Measurements from ENCODE around the gene C10orf95. TPM values are rescaled to one million over a fixed set of nuclear protein-coding genes. Genes with fewer than 3 reads are reported as not detected.

Gene C10orf95
- total and polyA plus RNA-seq, 8 donors = 0.46 to 8.0 (median 0.57) TPM; not detected in 4

DNA sequence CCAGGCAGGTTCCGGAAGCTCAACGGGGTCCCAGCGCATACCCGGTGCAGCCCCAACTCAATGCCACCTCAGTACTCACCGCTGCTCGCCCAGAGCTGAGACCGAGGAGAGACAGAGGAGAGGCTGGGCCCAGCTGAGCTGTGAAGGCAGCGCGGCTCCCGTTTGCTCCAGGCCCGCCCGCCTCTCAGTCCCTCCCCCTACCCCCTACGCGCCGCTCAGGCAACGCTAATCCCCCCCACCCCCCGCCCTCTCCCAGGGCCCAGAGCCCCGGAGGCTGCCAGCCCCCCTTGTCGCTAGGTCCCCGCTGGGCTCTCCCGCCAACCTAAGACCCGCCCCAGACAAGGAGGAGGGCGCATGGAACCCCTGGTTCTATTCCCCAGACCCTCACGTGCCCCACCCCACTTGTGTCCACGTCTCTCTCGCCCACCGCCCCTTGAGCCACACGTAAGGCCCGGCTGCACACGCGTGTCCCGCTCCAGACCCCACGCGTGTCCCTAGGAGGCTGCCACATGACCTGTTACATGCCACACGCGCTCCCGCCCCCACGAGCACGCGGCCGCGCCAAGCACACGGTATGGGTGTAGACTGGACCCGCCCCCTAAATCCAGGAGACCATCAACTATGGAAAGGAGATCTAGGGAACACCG lies 32.6 kb downstream of the C10orf95 start, which contains the start of gene PSD:
TSS of gene PSD (minus strand) at position 164 of the 647 bp plus-strand sequence. CDS start 1,747 bp downstream, outside the sequence.
- intact Hi-C loops (cut with DNase I; ENCODE audit: low total_unique reads) = no loop called here
- Histone ChIP-seq H3K4me1 (peaks cover 32 to 45% (median 45%) of the 10 kb centered on the region in 4 donors), H3K27me3 (peaks cover 9 to 59% (median 49%) of the 10 kb centered on the region in 3 donors), H3K9me3 (no peaks in the 10 kb centered on the region), H3K36me3 (peaks cover 0 to 8% (median 7%) of the 10 kb centered on the region in 4 donors), H3K27ac (peak within 1 kb of the TSS in 4 of 5 donors; percentile 93 to 98 (median 94)), H3K4me3 (peak within 1 kb of the TSS; percentile 79 to 96 (median 91))
- no peak for TF ChIP-seq EP300 (IDR thresholded peaks at IDR 0.05)
- no peak for TF ChIP-seq POLR2AphosphoS5 (IDR thresholded peaks at IDR 0.05)
- TF ChIP-seq POLR2A (IDR thresholded peaks at IDR 0.05) = no peak
- TF ChIP-seq, protein P1, sequence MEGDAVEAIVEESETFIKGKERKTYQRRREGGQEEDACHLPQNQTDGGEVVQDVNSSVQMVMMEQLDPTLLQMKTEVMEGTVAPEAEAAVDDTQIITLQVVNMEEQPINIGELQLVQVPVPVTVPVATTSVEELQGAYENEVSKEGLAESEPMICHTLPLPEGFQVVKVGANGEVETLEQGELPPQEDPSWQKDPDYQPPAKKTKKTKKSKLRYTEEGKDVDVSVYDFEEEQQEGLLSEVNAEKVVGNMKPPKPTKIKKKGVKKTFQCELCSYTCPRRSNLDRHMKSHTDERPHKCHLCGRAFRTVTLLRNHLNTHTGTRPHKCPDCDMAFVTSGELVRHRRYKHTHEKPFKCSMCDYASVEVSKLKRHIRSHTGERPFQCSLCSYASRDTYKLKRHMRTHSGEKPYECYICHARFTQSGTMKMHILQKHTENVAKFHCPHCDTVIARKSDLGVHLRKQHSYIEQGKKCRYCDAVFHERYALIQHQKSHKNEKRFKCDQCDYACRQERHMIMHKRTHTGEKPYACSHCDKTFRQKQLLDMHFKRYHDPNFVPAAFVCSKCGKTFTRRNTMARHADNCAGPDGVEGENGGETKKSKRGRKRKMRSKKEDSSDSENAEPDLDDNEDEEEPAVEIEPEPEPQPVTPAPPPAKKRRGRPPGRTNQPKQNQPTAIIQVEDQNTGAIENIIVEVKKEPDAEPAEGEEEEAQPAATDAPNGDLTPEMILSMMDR (IDR thresholded peaks at IDR 0.05) = no peak
- peak in 1 of 2 donors; percentile 49 for DNase-seq
- 4 to 7% (median 5%) methylated on average over 19 to 45 of the region's 45 CpGs for WGBS, 5 donors

DNA sequence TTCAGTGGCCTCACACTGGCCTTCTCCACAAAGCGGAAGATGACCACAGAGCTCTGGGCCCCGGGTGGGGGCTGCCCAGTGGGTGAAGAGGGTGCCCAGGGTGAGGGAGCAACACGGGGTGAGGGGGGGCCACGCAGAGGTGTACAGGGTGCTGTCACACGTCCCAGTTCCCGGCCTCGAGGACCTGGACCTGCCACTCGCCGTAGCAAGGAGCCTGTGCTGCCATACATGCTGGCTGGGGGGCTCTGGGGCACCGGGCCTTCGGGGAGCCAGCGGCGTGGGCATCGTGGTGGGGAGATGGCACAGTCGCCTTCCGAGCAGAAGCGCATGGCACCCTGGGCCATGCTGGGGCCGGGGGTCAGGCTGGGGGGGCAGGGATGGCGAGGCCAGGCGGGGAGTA lies 34.6 kb downstream of the C10orf95 start:
- H3K4me3 ChIP-seq = no peak overlapping the region
- no peak for DNase-seq
- intact Hi-C loops (cut with DNase I; ENCODE audit: low total_unique reads) = no loop called here
- H3K4me1 ChIP-seq = peaks cover 18 to 26% (median 24%) of the 10 kb centered on the region in 4 donors
- TF ChIP-seq EP300 (IDR thresholded peaks at IDR 0.05) = no peak
- TF ChIP-seq POLR2A (IDR thresholded peaks at IDR 0.05) = no peak
- TF ChIP-seq, protein P1 (IDR thresholded peaks at IDR 0.05) = no peak
- TF ChIP-seq POLR2AphosphoS5 (IDR thresholded peaks at IDR 0.05) = no peak
- peaks cover 13 to 80% (median 69%) of the 10 kb centered on the region in 3 donors for H3K27me3 ChIP-seq
- no peaks in the 10 kb centered on the region for H3K9me3 ChIP-seq
- no peaks in the 10 kb centered on the region for H3K36me3 ChIP-seq
- no peak overlapping the region for H3K27ac ChIP-seq
- WGBS, 5 donors = 81 to 88% (median 87%) methylated on average over 11 to 20 of the region's 20 CpGs

DNA sequence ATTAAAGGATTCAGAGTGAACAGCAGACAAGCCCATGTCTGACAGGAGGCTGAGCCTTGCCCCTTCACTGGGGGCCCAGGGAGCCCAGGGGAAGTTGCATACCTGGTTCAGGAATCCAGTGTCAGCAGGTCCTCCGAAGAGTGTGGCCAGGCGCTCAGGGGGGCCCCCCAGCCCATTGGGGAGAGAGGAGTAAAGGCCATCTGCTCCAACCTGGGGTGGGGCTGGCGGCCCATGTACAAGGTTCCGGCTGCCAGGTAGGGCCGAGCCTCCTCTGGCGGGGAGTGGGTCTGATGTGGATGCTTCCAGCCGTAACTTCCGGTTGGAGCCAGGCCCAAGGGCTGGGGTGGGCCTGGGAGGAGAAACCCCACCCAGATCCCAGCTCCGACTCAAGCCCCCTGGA lies 35.1 kb downstream of the C10orf95 start:
- no peak for TF ChIP-seq POLR2AphosphoS5 (IDR thresholded peaks at IDR 0.05)
- no peak for TF ChIP-seq EP300 (IDR thresholded peaks at IDR 0.05)
- TF ChIP-seq, protein P1 (IDR thresholded peaks at IDR 0.05) = no peak
- TF ChIP-seq POLR2A (IDR thresholded peaks at IDR 0.05) = no peak
- H3K4me1 ChIP-seq = peaks cover 18 to 22% (median 21%) of the 10 kb centered on the region in 4 donors
- no peaks in the 10 kb centered on the region for H3K9me3 ChIP-seq
- no peaks in the 10 kb centered on the region for H3K36me3 ChIP-seq
- H3K27ac ChIP-seq = no peak overlapping the region
- 69 to 80% (median 73%) methylated on average over 2 to 9 of the region's 9 CpGs for WGBS, 5 donors
- DNase-seq = peak in 1 of 2 donors; percentile 8
- peaks cover 14 to 84% (median 74%) of the 10 kb centered on the region in 3 donors for H3K27me3 ChIP-seq
- H3K4me3 ChIP-seq = no peak overlapping the region
- intact Hi-C loops (cut with DNase I; ENCODE audit: low total_unique reads) = no loop called here

DNA sequence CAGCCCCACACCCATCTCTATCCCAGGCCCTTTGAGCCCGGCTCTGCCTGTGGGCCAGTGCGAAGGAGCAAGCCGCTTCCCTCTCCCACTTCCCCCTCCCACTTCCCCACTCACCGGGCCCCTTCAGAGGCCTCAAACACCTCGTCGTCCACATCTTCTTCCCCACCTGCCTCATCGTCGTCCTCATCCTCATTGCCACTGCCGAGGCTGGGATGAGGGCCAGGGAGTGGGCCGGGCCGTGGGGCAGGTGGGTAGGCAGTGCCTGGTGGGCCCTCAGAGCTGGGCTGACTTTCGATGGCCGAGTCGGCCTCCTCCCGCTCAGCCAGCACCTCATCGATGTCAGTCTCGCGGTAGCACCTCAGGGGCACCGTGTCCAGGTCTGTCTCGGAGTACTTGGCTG lies 36.6 kb downstream of the C10orf95 start:
- Histone ChIP-seq H3K4me1 (peaks cover 19 to 30% (median 25%) of the 10 kb centered on the region in 4 donors), H3K4me3 (no peak overlapping the region), H3K27ac (no peak overlapping the region), H3K27me3 (peaks cover 23 to 99% (median 89%) of the 10 kb centered on the region in 3 donors), H3K36me3 (no peaks in the 10 kb centered on the region), H3K9me3 (no peaks in the 10 kb centered on the region)
- intact Hi-C loops (cut with DNase I; ENCODE audit: low total_unique reads) = no loop called here
- 40 to 50% (median 45%) methylated on average over 20 of the region's 20 CpGs for WGBS, 5 donors
- no peak for DNase-seq
- no peak for TF ChIP-seq EP300 (IDR thresholded peaks at IDR 0.05)
- TF ChIP-seq POLR2A (IDR thresholded peaks at IDR 0.05) = no peak
